ENCODE data around the gene DIO1.

GRCh38 chr1:53927376-53927881 is 33.4 kb downstream of the DIO1 start:
- TF ChIP-seq CTCF (IDR thresholded peaks at IDR 0.05) (no peak), POLR2A (IDR thresholded peaks at IDR 0.05) (no peak)

Data from heart left ventricle (tissue), 13 donors.